GM12878 (cell line): Measurements from ENCODE around the gene ADGRB2. TPM values are rescaled to one million over a fixed set of nuclear protein-coding genes. Genes with fewer than 3 reads are reported as not detected.
A peak's percentile ranks its signal among the peaks of the same experiment; 100 is the strongest.

Experiments
- BACH1 ChIP-seq: fragments of 450-650 bp; IDR thresholded peaks from 2 replicates; pipeline ENCODE4 v1.6.1; 2017; ENCODE audit warnings: mild to moderate bottlenecking, borderline replicate concordance
- BMI1 ChIP-seq: fragments of 450-650 bp; IDR thresholded peaks from 2 replicates; pipeline ENCODE4 v1.6.1; 2016; ENCODE audit warnings: mild to moderate bottlenecking, moderate library complexity, borderline replicate concordance
- CBX5 ChIP-seq: sonication (generic); IDR thresholded peaks from 2 replicates; pipeline ENCODE4 v1.6.1; 2016; ENCODE audit warnings: low read depth, moderate library complexity, mild to moderate bottlenecking, inconsistent platforms
- FOS ChIP-seq: IDR thresholded peaks from 3 replicates; pipeline ENCODE4 v1.6.1; 2011; ENCODE audit warnings: borderline replicate concordance; ENCODE audit not compliant: insufficient read length; ENCODE audit errors: extremely low read depth
- GATAD2B ChIP-seq: fragments of 450-650 bp; conservative IDR thresholded peaks from 2 replicates; pipeline ENCODE4 v1.6.1; 2017; ENCODE audit warnings: low read depth, mild to moderate bottlenecking, moderate library complexity
- HDAC2 ChIP-seq: fragments of 200-600 bp; sonication (generic); IDR thresholded peaks from 2 replicates; pipeline ENCODE4 v1.6.1; 2017
- IRF5 ChIP-seq: fragments of 450-650 bp; IDR thresholded peaks from 2 replicates; pipeline ENCODE4 v1.6.1; 2017; ENCODE audit warnings: borderline replicate concordance
- JUND ChIP-seq: IDR thresholded peaks from 2 replicates; pipeline ENCODE4 v1.6.1; 2012; ENCODE audit warnings: low read depth, mild to moderate bottlenecking, low read length, improper control_type of control experiment, moderate library complexity
- NFYB ChIP-seq: IDR thresholded peaks from 2 replicates; pipeline ENCODE4 v1.6.1; 2011; ENCODE audit warnings: low read depth, mild to moderate bottlenecking, low read length, improper control_type of control experiment, moderate library complexity; ENCODE audit not compliant: insufficient read depth
- PAX5 ChIP-seq: IDR thresholded peaks from 2 replicates; pipeline ENCODE4 v1.6.1; 2011; ENCODE audit warnings: low read depth, low read length, borderline replicate concordance
- PKNOX1 ChIP-seq: fragments of 450-650 bp; IDR thresholded peaks from 2 replicates; pipeline ENCODE4 v1.6.1; 2016; ENCODE audit warnings: mild to moderate bottlenecking
- RUNX3 ChIP-seq: IDR thresholded peaks from 2 replicates; pipeline ENCODE4 v1.6.1; 2012; ENCODE audit warnings: low read length, inconsistent platforms
- SIN3A ChIP-seq: IDR thresholded peaks from 2 replicates; pipeline ENCODE4 v1.6.1; 2012; ENCODE audit warnings: low read depth, low read length, improper control_type of control experiment
- SIX5 ChIP-seq: IDR thresholded peaks from 2 replicates; pipeline ENCODE4 v1.6.1; 2011; ENCODE audit warnings: mild to moderate bottlenecking, low read depth, low read length, moderate library complexity; ENCODE audit not compliant: severe bottlenecking
- SMAD5 ChIP-seq: IDR thresholded peaks from 2 replicates; pipeline ENCODE4 v1.6.1; 2016; ENCODE audit warnings: antibody characterized with exemption, low read depth
- SP1 ChIP-seq: IDR thresholded peaks from one replicate; pipeline ENCODE4 v1.6.1; 2011; ENCODE audit warnings: low read depth, low read length
- WRNIP1 ChIP-seq: IDR thresholded peaks from 2 replicates; pipeline ENCODE4 v1.6.1; 2011; ENCODE audit warnings: low read depth, low read length, improper control_type of control experiment, borderline replicate concordance
- YBX1 ChIP-seq: fragments of 450-650 bp; IDR thresholded peaks from 2 replicates; pipeline ENCODE4 v1.6.1; 2016; ENCODE audit warnings: antibody characterized with exemption
- ZBTB4 ChIP-seq: fragments of 450-650 bp; formaldehyde crosslinking; IDR thresholded peaks from 2 replicates; pipeline ENCODE4 v1.4.0; 2022; ENCODE audit warnings: mild to moderate bottlenecking, moderate library complexity
- ZNF622 ChIP-seq: fragments of 450-650 bp; IDR thresholded peaks from 2 replicates; pipeline ENCODE4 v1.6.1; 2017; ENCODE audit warnings: mild to moderate bottlenecking, inconsistent platforms
- ZZZ3 ChIP-seq: IDR thresholded peaks from 2 replicates; pipeline ENCODE4 v1.6.1; 2011; ENCODE audit warnings: low read depth; ENCODE audit not compliant: control insufficient read depth, insufficient read length
- polyA plus RNA-seq, 11 experiments: library from polyadenylated mRNA; depleted of rRNA in 4 of 11; unstranded in 6 of 11; stranded (reverse) in 5 of 11; fragments of >200 nt; fragmentation: Nextera tagmentation in 4 of 11; fragmentation: Illumina TruSeq in 1 of 11; extraction: Ambion mirVana in 4 of 11; extraction: Trizol in 1 of 11; gene quantifications; 1 replicate in 1 of 11; 2 replicates in 10 of 11; pipeline versions ENCODE4 v1.2.1 to v1.2.3, GENCODE V29; 2011 to 2016; ENCODE audit warnings: inconsistent platforms in 2 of 11, missing spikeins in 2 of 11, low read depth in 1 of 11
- total RNA-seq, 4 experiments: library from RNA; depleted of rRNA in 3 of 4; stranded (reverse); fragments of >200 nt in 3 of 4; fragmentation: Illumina TruSeq in 1 of 4; extraction: Trizol in 1 of 4; gene quantifications; 2 replicates each; pipeline versions ENCODE4 v1.2.1 to v1.2.3, GENCODE V29; 2013 to 2021
- TF ChIP-seq, protein P1 (sequence below): IDR thresholded peaks from 2 replicates; pipeline ENCODE4 v1.6.1; 2012; ENCODE audit warnings: improper control_type of control experiment, low read depth, low read length; ENCODE audit not compliant: insufficient replicate concordance

Gene ADGRB2
- total and polyA plus RNA-seq, 10 of the 15 experiments (the other 5 are each of a cell fraction or from before 2014, with no cell fraction given): 0.11 to 0.33 (median 0.18) TPM; not detected in 4

DNA sequence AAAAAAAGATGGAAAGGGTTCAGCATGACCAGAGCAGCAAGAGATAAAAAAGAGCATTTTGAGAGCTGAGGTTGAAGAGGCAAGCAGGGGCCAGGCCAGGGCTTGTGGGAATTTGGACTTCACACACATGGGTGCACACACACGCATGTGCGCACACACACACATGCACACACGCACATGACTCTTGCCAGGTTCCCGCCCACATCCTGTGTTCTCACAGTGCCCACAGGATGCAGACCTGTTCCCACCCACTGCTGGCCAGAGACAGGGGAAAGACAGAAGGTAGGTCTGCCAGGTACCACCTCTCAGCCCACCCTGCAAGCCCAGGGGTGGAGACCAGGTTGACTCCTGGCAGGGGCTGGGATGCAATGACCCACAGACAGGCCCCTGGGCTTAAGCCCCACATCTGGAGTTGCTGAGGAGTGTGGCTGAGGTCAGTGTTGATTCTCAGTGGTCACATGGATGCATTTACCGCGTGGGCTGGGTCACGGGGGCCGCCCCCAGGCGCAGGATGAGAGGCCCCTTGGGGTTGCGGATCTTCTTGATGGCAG, 64.7 kb downstream of the ADGRB2 start (continued):
- TF ChIP-seq, protein P1, sequence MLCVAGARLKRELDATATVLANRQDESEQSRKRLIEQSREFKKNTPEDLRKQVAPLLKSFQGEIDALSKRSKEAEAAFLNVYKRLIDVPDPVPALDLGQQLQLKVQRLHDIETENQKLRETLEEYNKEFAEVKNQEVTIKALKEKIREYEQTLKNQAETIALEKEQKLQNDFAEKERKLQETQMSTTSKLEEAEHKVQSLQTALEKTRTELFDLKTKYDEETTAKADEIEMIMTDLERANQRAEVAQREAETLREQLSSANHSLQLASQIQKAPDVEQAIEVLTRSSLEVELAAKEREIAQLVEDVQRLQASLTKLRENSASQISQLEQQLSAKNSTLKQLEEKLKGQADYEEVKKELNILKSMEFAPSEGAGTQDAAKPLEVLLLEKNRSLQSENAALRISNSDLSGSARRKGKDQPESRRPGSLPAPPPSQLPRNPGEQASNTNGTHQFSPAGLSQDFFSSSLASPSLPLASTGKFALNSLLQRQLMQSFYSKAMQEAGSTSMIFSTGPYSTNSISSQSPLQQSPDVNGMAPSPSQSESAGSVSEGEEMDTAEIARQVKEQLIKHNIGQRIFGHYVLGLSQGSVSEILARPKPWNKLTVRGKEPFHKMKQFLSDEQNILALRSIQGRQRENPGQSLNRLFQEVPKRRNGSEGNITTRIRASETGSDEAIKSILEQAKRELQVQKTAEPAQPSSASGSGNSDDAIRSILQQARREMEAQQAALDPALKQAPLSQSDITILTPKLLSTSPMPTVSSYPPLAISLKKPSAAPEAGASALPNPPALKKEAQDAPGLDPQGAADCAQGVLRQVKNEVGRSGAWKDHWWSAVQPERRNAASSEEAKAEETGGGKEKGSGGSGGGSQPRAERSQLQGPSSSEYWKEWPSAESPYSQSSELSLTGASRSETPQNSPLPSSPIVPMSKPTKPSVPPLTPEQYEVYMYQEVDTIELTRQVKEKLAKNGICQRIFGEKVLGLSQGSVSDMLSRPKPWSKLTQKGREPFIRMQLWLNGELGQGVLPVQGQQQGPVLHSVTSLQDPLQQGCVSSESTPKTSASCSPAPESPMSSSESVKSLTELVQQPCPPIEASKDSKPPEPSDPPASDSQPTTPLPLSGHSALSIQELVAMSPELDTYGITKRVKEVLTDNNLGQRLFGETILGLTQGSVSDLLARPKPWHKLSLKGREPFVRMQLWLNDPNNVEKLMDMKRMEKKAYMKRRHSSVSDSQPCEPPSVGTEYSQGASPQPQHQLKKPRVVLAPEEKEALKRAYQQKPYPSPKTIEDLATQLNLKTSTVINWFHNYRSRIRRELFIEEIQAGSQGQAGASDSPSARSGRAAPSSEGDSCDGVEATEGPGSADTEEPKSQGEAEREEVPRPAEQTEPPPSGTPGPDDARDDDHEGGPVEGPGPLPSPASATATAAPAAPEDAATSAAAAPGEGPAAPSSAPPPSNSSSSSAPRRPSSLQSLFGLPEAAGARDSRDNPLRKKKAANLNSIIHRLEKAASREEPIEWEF: peak; percentile 21
- no peak for TF ChIP-seq YBX1
- TF ChIP-seq HDAC2: no peak
- no peak for TF ChIP-seq SIN3A
- no peak for TF ChIP-seq NFYB
- TF ChIP-seq ZBTB4 (CRISPR knock-in tag): no peak
- TF ChIP-seq RUNX3: peak; percentile 65
- TF ChIP-seq BMI1: no peak
- no peak for TF ChIP-seq FOS
- TF ChIP-seq CBX5: no peak
- TF ChIP-seq SIX5: no peak
- TF ChIP-seq JUND: no peak
- no peak for TF ChIP-seq SP1
- no peak for TF ChIP-seq PKNOX1
- no peak for TF ChIP-seq ZZZ3
- TF ChIP-seq ZNF622: no peak
- TF ChIP-seq GATAD2B: peak; percentile 80
- no peak for TF ChIP-seq IRF5
- TF ChIP-seq WRNIP1: no peak
- no peak for TF ChIP-seq SMAD5
- TF ChIP-seq BACH1: no peak
- TF ChIP-seq PAX5: peak; percentile 94
